Dedifferentiated amniotic fluid mesenchymal stem cell (primary cell): ENCODE data around the gene ERMN.
A peak's percentile ranks its signal among the peaks of the same experiment; 100 is the strongest.

Experiments
- DNase-seq: peaks from one replicate; pipeline ENCODE4 v3.0.0-alpha.2; 2016; ENCODE audit errors: extremely low spot score

The ERMN gene

GRCh38 chr2:157329524-157329923, 3.9 kb upstream of the ERMN start:
- no peak for DNase-seq

- DNase-seq = peak; percentile 34
Observed at GRCh38 chr2:157327621-157328500, 2.2 kb upstream of the ERMN start.

GRCh38 chr2:157327200-157327599, 1.6 kb upstream of the ERMN start:
- DNase-seq = no peak

GRCh38 chr2:157326698-157327097, 1.1 kb upstream of the ERMN start:
- DNase-seq = no peak

GRCh38 chr2:157324331-157324843, 1.2 kb downstream of the ERMN start:
- DNase-seq = no peak

GRCh38 chr2:157322432-157322831, 3.2 kb downstream of the ERMN start:
- no peak for DNase-seq

- no peak for DNase-seq
Observed at GRCh38 chr2:157321466-157321865, 4.2 kb downstream of the ERMN start.

GRCh38 chr2:157320409-157320808, 5.2 kb downstream of the ERMN start:
- DNase-seq = no peak

- DNase-seq = no peak
Observed at GRCh38 chr2:157319795-157320194, 5.8 kb downstream of the ERMN start.

- no peak for DNase-seq
Observed at GRCh38 chr2:157318884-157319283, 6.7 kb downstream of the ERMN start.

GRCh38 chr2:157315901-157316300, 9.7 kb downstream of the ERMN start:
- DNase-seq = no peak

GRCh38 chr2:157312866-157313486, 12.6 kb downstream of the ERMN start:
- no peak for DNase-seq

GRCh38 chr2:157311706-157312105, 13.9 kb downstream of the ERMN start:
- no peak for DNase-seq

- no peak for DNase-seq
Observed at GRCh38 chr2:157309878-157310277, 15.7 kb downstream of the ERMN start.

- DNase-seq = no peak
Observed at GRCh38 chr2:157307021-157307420, 18.6 kb downstream of the ERMN start.

- no peak for DNase-seq
Observed at GRCh38 chr2:157305723-157306110, 19.9 kb downstream of the ERMN start.

GRCh38 chr2:157304811-157305722, 20.6 kb downstream of the ERMN start:
- DNase-seq = no peak

- DNase-seq = no peak
Observed at GRCh38 chr2:157303612-157304011, 22.0 kb downstream of the ERMN start.

- DNase-seq = peak; percentile 69
Observed at GRCh38 chr2:157302492-157303099, 23.0 kb downstream of the ERMN start.

- DNase-seq = no peak
Observed at GRCh38 chr2:157301307-157301706, 24.3 kb downstream of the ERMN start.

GRCh38 chr2:157296958-157297357, 28.7 kb downstream of the ERMN start:
- DNase-seq = no peak

GRCh38 chr2:157296490-157296889, 29.1 kb downstream of the ERMN start:
- DNase-seq = no peak
